Activated T-helper 17 cell treated with anti-CD3 and anti-CD28 coated beads, Interleukin-2, amount 50 U/mL, for 72 hours (primary cell): Measurements from ENCODE around the gene SIGMAR1. TPM values are rescaled to one million over a fixed set of nuclear protein-coding genes. Genes with fewer than 3 reads are reported as not detected.
"Not testable (repeated sequence)": the region's sequence is repeated elsewhere in the genome, so short reads cannot be mapped to it uniquely, and the experiment has no call there.

Experiments
- ATAC-seq: fragments of 150-1000 bp; cut with Tn5 transposase; replicated peaks from 2 replicates; pipeline ENCODE4 v1.10.0; 2021; ENCODE audit warnings: mild to moderate bottlenecking, moderate library complexity
- H3K27ac Mint-ChIP-seq: one replicate; pipeline ENCODE4 v1.8.0; 2022; ENCODE audit warnings: mixed read lengths
- H3K27me3 Mint-ChIP-seq: one replicate; pipeline ENCODE4 v1.8.0; 2022; ENCODE audit warnings: mixed read lengths
- H3K36me3 Mint-ChIP-seq: one replicate; pipeline ENCODE4 v1.8.0; 2022; ENCODE audit warnings: low read depth, mild to moderate bottlenecking, mixed read lengths
- H3K4me1 Mint-ChIP-seq: one replicate; pipeline ENCODE4 v1.8.0; 2022; ENCODE audit warnings: mixed read lengths
- H3K4me3 Mint-ChIP-seq: one replicate; pipeline ENCODE4 v1.8.0; 2022; ENCODE audit warnings: mild to moderate bottlenecking, mixed read lengths
- H3K9me3 Mint-ChIP-seq: one replicate; pipeline ENCODE4 v1.8.0; 2022; ENCODE audit warnings: mixed read lengths
- total RNA-seq, 2 donors: library from RNA; stranded (reverse); gene quantifications; one replicate each; pipeline ENCODE4 v1.2.3, GENCODE V29; 2022

SIGMAR1 gene
- total RNA-seq, 2 donors from 2014 or later = 42.6 to 75.3 TPM

DNA sequence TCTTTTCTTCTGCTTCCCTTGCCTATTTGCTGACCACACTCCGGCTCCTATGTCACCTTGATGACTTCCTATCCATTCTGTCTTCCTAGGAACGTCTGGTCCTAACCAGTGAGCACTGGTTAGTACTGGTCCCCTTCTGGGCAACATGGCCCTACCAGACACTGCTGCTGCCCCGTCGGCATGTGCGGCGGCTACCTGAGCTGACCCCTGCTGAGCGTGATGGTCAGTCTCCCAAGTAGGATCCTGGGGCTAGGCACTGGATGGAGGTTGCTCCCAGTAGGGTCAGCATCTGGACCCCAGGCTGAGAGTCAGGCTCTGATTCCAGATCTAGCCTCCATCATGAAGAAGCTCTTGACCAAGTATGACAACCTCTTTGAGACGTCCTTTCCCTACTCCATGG, 11.1 kb upstream of the SIGMAR1 start:
- H3K27ac Mint-ChIP-seq = no peak overlapping the region
- peaks cover 33% of the 10 kb centered on the region for H3K4me1 Mint-ChIP-seq
- H3K9me3 Mint-ChIP-seq = no peaks in the 10 kb centered on the region
- H3K4me3 Mint-ChIP-seq = peak overlapping the region; percentile 95
- ATAC-seq = no peak
- no peaks in the 10 kb centered on the region for H3K27me3 Mint-ChIP-seq
- H3K36me3 Mint-ChIP-seq = peaks cover 40% of the 10 kb centered on the region

DNA sequence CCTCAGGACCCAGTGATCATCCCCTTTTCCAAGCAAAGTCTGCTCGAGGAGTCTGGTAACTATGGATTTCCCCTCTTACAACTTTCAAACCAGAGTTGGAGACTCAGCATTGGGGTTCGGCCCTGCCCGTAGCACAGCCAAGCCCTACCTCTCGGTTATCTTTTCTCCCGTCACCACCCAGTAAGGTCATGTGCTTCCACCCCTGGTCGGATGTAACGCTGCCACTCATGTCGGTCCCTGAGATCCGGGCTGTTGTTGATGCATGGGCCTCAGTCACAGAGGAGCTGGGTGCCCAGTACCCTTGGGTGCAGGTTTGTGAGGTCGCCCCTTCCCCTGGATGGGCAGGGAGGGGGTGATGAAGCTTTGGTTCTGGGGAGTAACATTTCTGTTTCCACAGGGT, 10.1 kb upstream of the SIGMAR1 start:
- Mint-ChIP-seq H3K4me1 (peaks cover 27% of the 10 kb centered on the region), H3K36me3 (peaks cover 40% of the 10 kb centered on the region), H3K4me3 (peak overlapping the region; percentile 95), H3K27me3 (no peaks in the 10 kb centered on the region), H3K9me3 (no peaks in the 10 kb centered on the region), H3K27ac (peak overlapping the region; percentile 88)
- ATAC-seq = peak; percentile 9

DNA sequence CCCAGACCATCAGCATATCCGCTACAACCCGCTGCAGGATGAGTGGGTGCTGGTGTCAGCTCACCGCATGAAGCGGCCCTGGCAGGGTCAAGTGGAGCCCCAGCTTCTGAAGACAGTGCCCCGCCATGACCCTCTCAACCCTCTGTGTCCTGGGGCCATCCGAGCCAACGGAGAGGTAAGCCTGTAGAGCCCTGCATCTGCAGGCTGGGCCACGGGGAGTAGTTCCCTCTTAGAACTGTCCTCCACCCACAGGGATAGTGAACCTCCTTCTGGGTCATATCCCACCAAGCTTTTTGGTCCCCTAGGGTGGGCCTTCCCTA, 9.5 kb upstream of the SIGMAR1 start:
- ATAC-seq = no peak

DNA sequence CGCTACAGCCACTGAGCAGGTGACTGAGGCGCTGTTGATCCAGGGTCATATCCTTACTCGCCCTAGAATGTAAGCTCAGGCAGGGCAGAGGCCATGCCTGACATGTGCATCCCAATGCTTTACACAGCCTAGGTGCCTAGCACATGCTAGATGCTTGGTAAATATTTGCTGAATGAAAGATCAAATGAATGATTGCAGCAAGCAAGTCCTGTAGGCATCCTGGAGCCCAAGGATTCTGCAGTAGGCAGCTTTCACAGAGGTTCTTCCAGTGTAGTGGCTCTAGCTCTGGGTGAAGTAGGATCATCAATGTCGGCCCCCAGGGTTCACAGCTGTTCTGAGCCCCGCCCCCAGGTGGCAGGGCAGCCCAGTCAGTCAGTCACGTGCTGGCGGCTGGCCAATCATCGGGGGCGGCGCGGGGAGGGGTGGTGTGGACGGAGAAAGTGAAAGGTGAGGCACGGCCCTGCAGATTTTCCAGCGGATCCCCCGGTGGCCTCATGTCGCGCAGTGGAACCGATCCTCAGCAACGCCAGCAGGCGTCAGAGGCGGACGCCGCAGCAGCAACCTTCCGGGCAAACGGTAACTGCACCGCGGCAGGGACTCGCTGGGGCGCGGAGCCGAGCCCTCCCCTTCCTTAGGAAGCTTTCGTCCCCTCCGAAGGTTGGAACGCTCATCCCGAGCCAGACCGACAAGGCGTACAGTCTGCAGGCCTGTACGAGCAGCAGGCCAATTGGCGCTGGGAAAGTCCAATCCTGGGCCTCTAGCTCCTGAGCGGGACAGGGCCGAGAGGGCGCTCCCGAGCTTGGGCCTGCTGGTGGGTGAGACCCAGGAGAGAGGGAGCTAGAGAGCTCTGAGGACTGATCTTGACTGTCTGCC, 8.9 kb upstream of the SIGMAR1 start, which contains the start of gene GALT:
GALT (plus strand) TSS at position 465 of the 873 bp plus-strand sequence; CDS start at position 495, 30 bp downstream.
- peak within 1 kb of the TSS; percentile 95 for H3K4me3 Mint-ChIP-seq

More for the DNA sequence above, 9.5 kb upstream of the SIGMAR1 start:
- Mint-ChIP-seq H3K27me3 (no peaks in the 10 kb centered on the region), H3K9me3 (no peaks in the 10 kb centered on the region), H3K27ac (peak overlapping the region; percentile 88), H3K36me3 (peaks cover 40% of the 10 kb centered on the region), H3K4me3 (peak overlapping the region; percentile 95), H3K4me1 (peaks cover 21% of the 10 kb centered on the region)

DNA sequence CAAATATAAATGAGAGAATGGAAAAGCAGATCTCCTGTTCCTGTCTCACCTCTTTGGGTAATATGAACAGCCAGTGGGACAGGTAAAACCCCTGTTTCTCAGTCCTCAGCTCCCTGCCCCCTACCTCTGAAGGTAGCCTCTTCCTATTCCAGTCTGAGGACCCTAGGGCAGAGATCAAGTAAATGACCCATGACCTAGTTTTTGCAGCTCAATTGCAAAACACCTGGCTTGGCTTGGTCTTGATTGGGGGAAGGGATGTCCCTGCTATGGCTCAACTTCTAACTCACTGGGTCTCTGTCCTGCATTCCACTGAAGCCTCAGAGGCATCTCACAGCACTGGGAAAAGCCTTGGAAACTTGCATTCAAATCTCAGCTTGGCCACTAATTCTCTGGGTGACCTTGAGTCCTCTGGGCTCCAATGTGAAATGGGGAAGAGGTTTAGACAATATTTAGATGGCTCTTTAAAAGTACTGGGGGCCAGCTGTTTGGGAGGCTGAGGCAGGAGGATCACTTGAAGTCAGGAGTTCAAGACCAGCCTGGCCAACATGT, 7.3 kb upstream of the SIGMAR1 start:
- H3K27ac Mint-ChIP-seq = no peak overlapping the region
- H3K27me3 Mint-ChIP-seq = no peaks in the 10 kb centered on the region
- no peak for ATAC-seq
- H3K4me1 Mint-ChIP-seq = peaks cover 20% of the 10 kb centered on the region
- H3K9me3 Mint-ChIP-seq = no peaks in the 10 kb centered on the region
- H3K36me3 Mint-ChIP-seq = peaks cover 28% of the 10 kb centered on the region
- H3K4me3 Mint-ChIP-seq = no peak overlapping the region

More for the DNA sequence above, 8.9 kb upstream of the SIGMAR1 start, which contains the start of gene GALT:
- Mint-ChIP-seq H3K27ac (peak within 1 kb of the TSS; percentile 88), H3K27me3 (no peaks in the 10 kb centered on the region), H3K4me1 (peaks cover 20% of the 10 kb centered on the region), H3K36me3 (peaks cover 40% of the 10 kb centered on the region), H3K9me3 (no peaks in the 10 kb centered on the region)
- peak; percentile 92 for ATAC-seq

DNA sequence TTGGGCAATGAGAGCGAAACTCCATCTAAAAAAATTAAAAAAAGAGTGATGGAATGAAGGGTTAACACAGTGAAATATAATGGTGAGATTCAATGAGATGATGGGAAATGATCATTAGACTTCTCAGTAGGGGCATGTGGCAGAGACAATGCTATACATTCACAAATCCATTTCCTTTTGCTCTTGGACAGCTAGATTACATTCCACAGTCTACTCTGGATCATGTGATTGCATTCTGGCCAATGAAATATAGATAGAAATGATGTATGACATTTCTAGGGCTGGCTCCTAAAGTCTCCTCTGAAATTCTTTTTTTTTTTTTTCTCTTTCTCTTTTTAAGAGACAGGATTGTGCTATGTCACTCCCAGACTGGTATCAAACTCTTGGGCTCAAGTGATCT, 5.1 kb upstream of the SIGMAR1 start:
- no peak overlapping the region for H3K4me3 Mint-ChIP-seq
- H3K36me3 Mint-ChIP-seq = peaks cover 7% of the 10 kb centered on the region
- H3K27ac Mint-ChIP-seq = no peak overlapping the region
- peaks cover 14% of the 10 kb centered on the region for H3K4me1 Mint-ChIP-seq
- no peaks in the 10 kb centered on the region for H3K9me3 Mint-ChIP-seq
- no peaks in the 10 kb centered on the region for H3K27me3 Mint-ChIP-seq
- ATAC-seq = no peak

DNA sequence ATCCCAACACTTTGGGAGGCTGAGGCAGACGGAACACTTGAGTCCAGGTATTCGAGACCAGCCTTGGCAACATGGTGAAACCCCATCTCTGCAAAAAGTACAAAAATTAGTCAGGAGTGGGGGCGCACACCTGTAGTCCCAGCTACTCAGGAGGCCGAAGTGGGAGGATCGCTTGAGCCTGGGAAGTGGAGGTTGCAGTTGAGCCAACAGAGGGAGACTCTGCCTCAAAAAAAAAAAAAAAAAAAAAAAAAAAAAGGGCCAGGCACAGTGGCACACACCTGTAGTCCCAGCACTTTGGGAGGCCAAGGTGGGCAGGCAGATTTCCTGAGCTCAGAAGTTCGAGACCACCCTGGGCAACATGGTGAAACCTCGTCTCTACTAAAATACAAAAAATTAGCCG, 1.7 kb upstream of the SIGMAR1 start:
- not testable (repeated sequence) for H3K27ac Mint-ChIP-seq, H3K9me3 Mint-ChIP-seq, H3K27me3 Mint-ChIP-seq, ATAC-seq
- Mint-ChIP-seq H3K36me3 (peaks cover 28% of the 10 kb centered on the region), H3K4me1 (peaks cover 17% of the 10 kb centered on the region), H3K4me3 (peak overlapping the region; percentile 92)

DNA sequence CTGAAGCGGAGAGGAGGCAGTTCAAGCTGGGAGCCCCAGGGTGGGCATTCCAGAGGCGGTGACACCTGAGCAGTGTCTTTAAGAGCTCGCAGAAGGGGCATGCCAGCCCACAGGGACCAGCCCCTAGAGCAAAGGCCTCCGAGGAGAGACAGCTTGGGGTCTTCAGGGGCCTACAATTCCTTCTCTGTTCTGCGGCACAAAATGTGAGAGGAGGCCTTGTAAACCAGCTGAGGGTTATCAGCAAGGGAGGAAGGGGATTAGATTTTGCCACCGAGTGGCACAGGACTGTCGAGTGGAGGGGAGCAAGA, 505 bp upstream of the SIGMAR1 start:
- no peaks in the 10 kb centered on the region for H3K27me3 Mint-ChIP-seq
- no peaks in the 10 kb centered on the region for H3K9me3 Mint-ChIP-seq
- H3K27ac Mint-ChIP-seq = peak overlapping the region; percentile 98
- peaks cover 32% of the 10 kb centered on the region for H3K36me3 Mint-ChIP-seq
- ATAC-seq = no peak
- peak overlapping the region; percentile 92 for H3K4me3 Mint-ChIP-seq
- H3K4me1 Mint-ChIP-seq = peaks cover 17% of the 10 kb centered on the region

DNA sequence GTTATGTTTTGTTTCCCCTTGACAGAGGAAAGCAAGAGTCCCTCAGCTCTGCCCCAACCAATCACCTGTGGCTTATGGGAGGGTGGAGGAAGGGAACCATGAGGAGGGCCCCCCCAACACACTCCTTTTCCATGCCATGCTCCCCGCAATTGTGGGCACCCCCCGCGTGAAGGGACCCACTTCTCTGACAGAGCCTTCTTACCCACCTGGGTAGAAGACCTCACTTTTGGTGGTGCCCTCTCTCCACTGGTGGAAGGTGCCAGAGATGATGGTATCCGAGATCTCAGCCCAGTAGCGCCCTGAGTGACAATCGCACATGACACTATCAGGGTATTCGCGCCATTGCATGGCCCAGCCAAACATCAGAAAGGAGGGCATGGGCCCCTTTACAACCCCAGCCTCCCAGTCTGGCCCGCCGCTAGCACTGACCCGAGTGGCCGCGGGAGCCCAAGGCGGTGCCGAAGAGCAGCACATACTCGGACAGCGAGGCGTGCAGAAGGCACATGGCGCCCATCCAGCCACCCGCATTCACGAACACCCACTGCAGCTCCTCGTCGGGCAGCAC, 714 bp downstream of the SIGMAR1 start:
- no peaks in the 10 kb centered on the region for H3K9me3 Mint-ChIP-seq
- H3K36me3 Mint-ChIP-seq = peaks cover 32% of the 10 kb centered on the region
- H3K27ac Mint-ChIP-seq = peak overlapping the region; percentile 98
- H3K27me3 Mint-ChIP-seq = no peaks in the 10 kb centered on the region
- H3K4me1 Mint-ChIP-seq = peaks cover 17% of the 10 kb centered on the region
- H3K4me3 Mint-ChIP-seq = peak overlapping the region; percentile 92
- peak; percentile 28 for ATAC-seq

DNA sequence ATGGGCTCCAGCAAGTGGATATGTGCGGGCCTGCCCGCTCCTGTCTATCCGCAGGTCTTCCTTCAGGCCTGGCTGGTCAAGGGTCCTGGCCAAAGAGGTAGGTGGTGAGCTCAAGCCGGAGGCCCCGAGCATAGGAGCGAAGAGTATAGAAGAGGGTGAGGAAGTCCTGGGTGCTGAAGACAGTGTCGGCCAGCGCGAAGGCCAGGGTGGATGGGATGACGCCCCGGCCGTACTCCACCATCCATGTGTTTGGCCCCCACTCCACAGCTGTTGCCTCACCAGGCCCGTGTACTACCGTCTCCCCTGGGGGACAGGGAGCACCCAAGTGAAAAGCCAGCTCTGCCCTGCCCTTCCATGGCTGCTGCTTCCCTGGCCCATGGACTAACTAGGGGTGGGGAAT, 2.0 kb downstream of the SIGMAR1 start:
- Mint-ChIP-seq H3K4me1 (peaks cover 19% of the 10 kb centered on the region), H3K9me3 (no peaks in the 10 kb centered on the region), H3K27ac (no peak overlapping the region)

DNA sequence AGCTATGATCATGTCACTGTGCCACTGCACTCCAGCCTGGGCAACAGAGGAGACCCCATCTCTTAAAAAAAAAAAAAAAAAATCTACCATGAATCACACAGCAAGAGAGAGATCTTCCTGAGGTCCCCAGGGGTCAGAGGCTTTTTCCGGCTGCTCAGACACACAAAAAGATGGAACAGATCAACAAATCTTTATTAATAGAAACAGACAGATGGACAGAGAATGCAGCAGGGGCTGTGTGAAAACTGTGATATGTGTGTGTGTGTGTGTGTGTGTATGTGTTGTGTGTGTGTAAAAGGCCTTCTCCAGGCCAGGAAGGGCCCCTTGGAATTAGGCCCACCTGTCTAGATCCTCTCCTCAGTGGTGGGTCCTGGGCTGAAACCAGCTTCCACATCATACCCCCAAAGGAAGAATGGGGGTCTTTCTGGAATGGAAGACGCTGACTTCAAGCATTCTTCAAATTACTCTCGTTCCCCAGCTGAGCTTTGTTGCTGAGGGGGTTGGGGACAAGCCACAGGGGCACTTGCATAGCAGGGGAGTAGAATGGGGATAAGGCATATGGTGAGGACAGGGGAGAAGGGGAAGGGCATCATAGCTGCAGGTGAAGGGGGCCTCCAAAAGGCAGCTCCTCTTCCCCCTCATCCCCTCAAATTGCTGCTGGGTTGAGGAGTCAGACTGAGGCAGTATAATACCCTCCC, 2.9 kb downstream of the SIGMAR1 start:
- no peak for ATAC-seq
- Mint-ChIP-seq H3K9me3 (no peaks in the 10 kb centered on the region), H3K27me3 (peaks cover 8% of the 10 kb centered on the region)

More for the DNA sequence above, 2.0 kb downstream of the SIGMAR1 start:
- Mint-ChIP-seq H3K27me3 (peaks cover 2% of the 10 kb centered on the region), H3K36me3 (peaks cover 32% of the 10 kb centered on the region), H3K4me3 (peak overlapping the region; percentile 92)
- no peak for ATAC-seq

DNA sequence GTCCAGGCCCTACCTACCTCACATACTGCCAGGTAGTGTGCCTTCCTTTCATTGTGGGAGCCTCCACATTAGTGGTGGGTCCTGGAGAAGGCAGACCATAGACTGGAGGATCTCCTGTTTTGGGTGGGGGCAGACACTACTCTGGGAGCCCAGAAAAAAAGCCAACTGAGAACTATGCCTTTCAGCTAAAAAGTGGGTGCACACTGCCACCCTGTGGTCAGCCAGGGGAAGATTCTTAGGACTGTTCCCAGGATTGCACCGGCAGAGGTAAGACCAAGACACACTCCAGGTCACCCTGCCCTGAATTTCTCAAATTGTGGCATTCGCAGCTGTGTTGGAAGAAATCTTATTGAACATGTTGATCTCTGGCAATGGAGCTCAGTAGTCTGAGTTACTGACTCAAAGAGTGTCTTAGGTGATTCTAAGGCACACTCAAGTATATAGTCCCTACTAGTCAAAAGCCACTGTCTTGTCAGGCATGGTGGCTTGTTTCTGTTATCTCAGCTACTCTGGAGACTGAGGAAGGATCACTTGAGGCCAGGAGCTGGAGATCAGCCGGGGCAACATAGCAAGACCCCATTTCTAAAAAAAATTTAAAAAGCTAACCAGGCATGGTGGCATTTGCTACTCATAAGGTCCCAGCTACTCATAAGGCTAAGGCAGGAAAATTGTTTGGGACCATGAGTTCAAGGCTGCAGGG, 3.6 kb downstream of the SIGMAR1 start:
- Mint-ChIP-seq H3K4me3 (no peak overlapping the region), H3K27ac (no peak overlapping the region), H3K4me1 (peaks cover 21% of the 10 kb centered on the region), H3K36me3 (peaks cover 32% of the 10 kb centered on the region), H3K27me3 (peaks cover 12% of the 10 kb centered on the region), H3K9me3 (no peaks in the 10 kb centered on the region)
- peak; percentile 20 for ATAC-seq

More for the DNA sequence above, 2.9 kb downstream of the SIGMAR1 start:
- no peak overlapping the region for H3K27ac Mint-ChIP-seq
- H3K4me3 Mint-ChIP-seq = no peak overlapping the region
- H3K4me1 Mint-ChIP-seq = peaks cover 21% of the 10 kb centered on the region
- peaks cover 32% of the 10 kb centered on the region for H3K36me3 Mint-ChIP-seq

DNA sequence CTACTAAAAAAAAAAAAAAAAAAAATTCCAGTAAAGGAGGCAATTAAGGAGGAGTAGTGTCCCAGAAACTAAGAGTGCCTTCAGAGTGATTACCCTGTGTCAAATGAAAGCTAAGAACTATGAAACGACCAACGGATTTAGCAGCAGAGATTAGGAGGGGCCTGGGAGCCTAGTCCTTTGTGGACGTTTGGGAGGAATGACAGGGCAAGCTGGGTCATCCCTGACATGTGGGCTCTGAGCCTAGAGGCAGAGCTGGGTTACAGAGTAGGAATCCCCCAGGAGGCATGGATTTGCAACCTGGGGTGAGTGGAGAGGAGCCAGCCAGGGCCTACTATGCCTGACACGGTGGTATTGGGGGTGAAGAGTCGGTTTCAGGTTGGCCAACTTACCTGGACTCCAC, 4.4 kb downstream of the SIGMAR1 start:
- H3K27me3 Mint-ChIP-seq = peaks cover 18% of the 10 kb centered on the region
- ATAC-seq = no peak

More for the DNA sequence above, 4.4 kb downstream of the SIGMAR1 start:
- Mint-ChIP-seq H3K36me3 (peaks cover 32% of the 10 kb centered on the region), H3K27ac (no peak overlapping the region), H3K4me1 (peaks cover 21% of the 10 kb centered on the region), H3K9me3 (no peaks in the 10 kb centered on the region), H3K4me3 (no peak overlapping the region)
